ENCODE data around the gene PIK3CG.
"Not testable (repeated sequence)": the region's sequence is repeated elsewhere in the genome, so short reads cannot be mapped to it uniquely, and the experiment has no call there.

GRCh38 chr7:106830896-106831295 is 34.2 kb upstream of the PIK3CG start:
- not testable (repeated sequence) for TF ChIP-seq CTCF (tag by site-specific recombination; IDR thresholded peaks at IDR 0.05); ZNF670 (tag by site-specific recombination; IDR thresholded peaks at IDR 0.05; ENCODE audit: low read depth); TCF7L2 (IDR thresholded peaks at IDR 0.05; ENCODE audit: borderline replicate concordance, low read depth, low read length); ZNF416 (tag by site-specific recombination; IDR thresholded peaks at IDR 0.05); ZNF426 (tag by site-specific recombination; IDR thresholded peaks at IDR 0.05); ZNF544 (tag by site-specific recombination; IDR thresholded peaks at IDR 0.05); ZBTB11 (tag by site-specific recombination; conservative IDR thresholded peaks at IDR 0.05; ENCODE audit: low read depth)
